Adipocyte (in vitro differentiated cells): ENCODE results near the gene HHIP.

Experiments
- DNase-seq: peaks from one replicate; pipeline ENCODE4 v3.0.0-alpha.2; 2015; ENCODE audit warnings: low read depth
- H3K27me3 ChIP-seq: replicated peaks from 2 replicates; pipeline ENCODE4 v1.7.0; 2013; ENCODE audit warnings: mild to moderate bottlenecking, low read length, moderate library complexity; ENCODE audit not compliant: control insufficient read depth, insufficient read depth
- H3K36me3 ChIP-seq: 2 replicates; pipeline ENCODE4 v1.7.0; 2013; ENCODE audit warnings: low read length, mild to moderate bottlenecking, moderate library complexity; ENCODE audit not compliant: control insufficient read depth, insufficient read depth, severe bottlenecking
- H3K4me1 ChIP-seq: 2 replicates; pipeline ENCODE4 v1.7.0; 2013; ENCODE audit warnings: mild to moderate bottlenecking, low read length, moderate library complexity; ENCODE audit not compliant: control insufficient read depth, insufficient read depth
- H3K4me3 ChIP-seq: 2 replicates; pipeline ENCODE4 v1.7.0; 2013; ENCODE audit warnings: mild to moderate bottlenecking, low read length, moderate library complexity
- H3K9ac ChIP-seq: 2 replicates; pipeline ENCODE4 v1.7.0; 2013; ENCODE audit warnings: mild to moderate bottlenecking, low read length, moderate library complexity
- H3K9me3 ChIP-seq: 2 replicates; pipeline ENCODE4 v1.7.0; 2013; ENCODE audit warnings: mild to moderate bottlenecking, low read length, moderate library complexity; ENCODE audit not compliant: control insufficient read depth

HHIP gene

GRCh38 chr4:144688035-144688569 is 42.1 kb downstream of the HHIP start:
- no peaks in the 10 kb centered on the region for H3K9me3 ChIP-seq
- no peak overlapping the region for H3K9ac ChIP-seq
- no peak for DNase-seq
- H3K4me3 ChIP-seq, result no peak overlapping the region
- no peaks in the 10 kb centered on the region for H3K36me3 ChIP-seq
- no peaks in the 10 kb centered on the region for H3K27me3 ChIP-seq
- H3K4me1 ChIP-seq, result no peaks in the 10 kb centered on the region

DNA sequence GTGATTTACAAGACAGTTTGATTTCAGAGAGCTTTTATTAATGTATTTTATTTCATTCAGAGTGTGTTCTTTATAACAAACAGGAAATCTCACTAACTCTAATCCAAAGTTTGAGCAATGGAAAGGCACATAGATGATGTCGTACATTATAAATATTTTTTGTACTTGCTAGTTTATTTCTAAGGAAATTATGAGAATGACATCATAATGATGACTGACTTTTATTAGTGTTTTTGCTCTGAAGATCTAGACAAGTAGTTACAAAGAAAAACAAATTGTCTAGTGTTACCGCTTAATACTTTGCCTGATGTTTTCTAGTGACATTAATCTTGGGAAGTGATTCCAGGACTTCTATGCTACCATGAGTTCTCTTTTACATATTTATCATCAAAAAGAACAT is 43.2 kb downstream of the HHIP start:
- no peak overlapping the region for H3K4me3 ChIP-seq
- DNase-seq, result no peak
- no peaks in the 10 kb centered on the region for H3K4me1 ChIP-seq
- no peaks in the 10 kb centered on the region for H3K36me3 ChIP-seq
- no peaks in the 10 kb centered on the region for H3K9me3 ChIP-seq
- H3K27me3 ChIP-seq, result no peaks in the 10 kb centered on the region
- no peak overlapping the region for H3K9ac ChIP-seq

- no peak overlapping the region for H3K9ac ChIP-seq
- peaks cover 7% of the 10 kb centered on the region for H3K4me1 ChIP-seq
- no peaks in the 10 kb centered on the region for H3K36me3 ChIP-seq
- H3K27me3 ChIP-seq, result no peaks in the 10 kb centered on the region
- no peak for DNase-seq
- no peak overlapping the region for H3K4me3 ChIP-seq
- no peaks in the 10 kb centered on the region for H3K9me3 ChIP-seq
Measured at GRCh38 chr4:144695721-144696120, 49.8 kb downstream of the HHIP start.

DNA sequence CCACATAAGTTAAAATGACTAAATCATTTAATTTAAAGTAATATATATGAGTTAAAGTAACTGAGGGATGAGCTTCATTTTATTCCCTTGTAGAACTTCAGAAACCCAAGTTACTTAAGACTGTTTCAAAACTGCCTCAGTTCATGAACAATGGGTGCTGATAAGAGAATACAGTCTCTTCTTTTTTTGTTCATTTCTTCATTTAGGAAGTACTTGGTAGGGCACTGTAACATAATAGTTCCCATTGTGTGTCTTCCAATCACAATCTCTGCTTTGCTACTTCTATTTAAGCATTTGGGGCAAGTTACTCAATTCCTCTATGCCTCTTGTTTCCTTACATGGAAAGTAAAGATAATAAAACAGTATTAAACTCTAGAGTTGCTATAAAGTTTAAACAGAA is 50.4 kb downstream of the HHIP start:
- Histone ChIP-seq H3K4me1 (peaks cover 8% of the 10 kb centered on the region), H3K27me3 (no peaks in the 10 kb centered on the region), H3K4me3 (no peak overlapping the region), H3K9ac (no peak overlapping the region), H3K36me3 (no peaks in the 10 kb centered on the region), H3K9me3 (no peaks in the 10 kb centered on the region)
- DNase-seq, result no peak

DNA sequence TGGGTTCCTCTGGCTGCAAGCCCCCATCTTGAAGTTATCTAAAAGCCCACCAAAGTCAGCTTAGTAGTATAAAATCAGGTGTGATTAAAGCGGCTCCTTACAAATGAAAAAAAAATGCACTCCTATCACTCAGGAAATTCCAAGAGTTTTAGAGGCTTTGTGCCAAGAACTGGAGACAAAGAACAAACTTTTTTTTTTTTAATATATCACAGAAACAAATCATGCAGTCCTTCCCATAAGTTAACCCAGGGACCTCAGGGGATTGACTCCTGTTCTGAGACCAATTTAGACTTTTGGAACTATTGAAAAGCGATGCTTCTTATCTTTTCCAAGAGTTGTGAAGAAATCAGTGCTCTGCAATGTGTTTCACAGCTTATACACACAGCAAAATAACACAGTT is 53.6 kb downstream of the HHIP start:
- no peaks in the 10 kb centered on the region for H3K27me3 ChIP-seq
- no peak overlapping the region for H3K9ac ChIP-seq
- peak overlapping the region; percentile 14 for H3K4me3 ChIP-seq
- no peaks in the 10 kb centered on the region for H3K36me3 ChIP-seq
- DNase-seq, result peak; percentile 37
- H3K4me1 ChIP-seq, result peaks cover 11% of the 10 kb centered on the region
- no peaks in the 10 kb centered on the region for H3K9me3 ChIP-seq

GRCh38 chr4:144701683-144702233 is 55.8 kb downstream of the HHIP start:
- Histone ChIP-seq H3K9ac (no peak overlapping the region), H3K27me3 (no peaks in the 10 kb centered on the region), H3K9me3 (no peaks in the 10 kb centered on the region), H3K36me3 (no peaks in the 10 kb centered on the region), H3K4me1 (peaks cover 11% of the 10 kb centered on the region), H3K4me3 (no peak overlapping the region)
- DNase-seq, result peak; percentile 36

GRCh38 chr4:144703494-144703893 is 57.5 kb downstream of the HHIP start:
- Histone ChIP-seq H3K4me1 (peaks cover 11% of the 10 kb centered on the region), H3K9ac (no peak overlapping the region), H3K36me3 (no peaks in the 10 kb centered on the region), H3K9me3 (no peaks in the 10 kb centered on the region), H3K27me3 (no peaks in the 10 kb centered on the region), H3K4me3 (no peak overlapping the region)
- no peak for DNase-seq

DNA sequence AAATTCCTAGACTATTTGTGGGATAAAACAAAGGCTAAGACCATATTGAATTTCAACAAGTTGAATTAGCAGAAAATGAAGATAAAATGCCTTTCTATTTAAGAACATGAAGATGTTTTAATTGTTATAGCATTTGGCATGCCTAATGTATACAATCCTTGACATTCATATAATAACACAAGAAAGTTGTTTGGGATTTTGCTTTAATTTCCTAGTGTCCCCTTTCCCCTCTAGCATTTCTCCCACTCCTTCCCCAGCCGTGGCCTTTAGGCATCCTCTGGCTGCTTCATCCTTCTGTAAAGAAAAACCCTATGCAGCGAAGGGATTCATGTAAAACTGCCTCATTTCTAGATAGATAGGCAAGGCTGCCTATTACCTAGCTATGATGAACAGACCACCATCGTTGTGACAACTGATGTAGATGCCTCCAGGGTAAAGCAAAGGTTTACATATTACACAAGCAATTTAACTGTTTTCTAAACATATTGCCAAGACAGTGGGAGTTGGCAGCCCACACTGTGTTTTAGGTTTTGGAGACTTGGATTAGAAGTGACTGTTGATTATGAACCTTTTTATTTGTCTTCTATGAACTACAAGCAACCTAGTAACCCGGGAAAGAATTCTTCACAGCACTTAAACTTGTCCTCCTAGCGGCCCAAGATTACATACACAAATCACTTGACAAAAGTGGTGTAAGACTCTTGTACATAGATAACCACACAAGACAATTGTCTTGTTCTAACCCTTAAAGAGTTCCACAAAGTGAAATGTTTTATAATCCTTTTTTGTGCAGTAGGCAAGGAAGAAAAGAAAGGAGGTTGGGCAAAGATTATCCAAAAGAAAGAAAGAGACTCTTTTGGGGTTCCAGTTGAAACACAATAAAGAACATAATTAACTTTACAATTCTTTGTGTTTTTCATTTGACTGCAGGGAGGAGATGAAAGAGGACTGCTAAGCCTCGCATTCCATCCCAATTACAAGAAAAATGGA is 59.9 kb downstream of the HHIP start:
- H3K4me3 ChIP-seq, result no peak overlapping the region
- peak; percentile 7 for DNase-seq
- no peak overlapping the region for H3K9ac ChIP-seq
- no peaks in the 10 kb centered on the region for H3K36me3 ChIP-seq
- H3K4me1 ChIP-seq, result peaks cover 9% of the 10 kb centered on the region
- H3K9me3 ChIP-seq, result no peaks in the 10 kb centered on the region
- no peaks in the 10 kb centered on the region for H3K27me3 ChIP-seq

DNA sequence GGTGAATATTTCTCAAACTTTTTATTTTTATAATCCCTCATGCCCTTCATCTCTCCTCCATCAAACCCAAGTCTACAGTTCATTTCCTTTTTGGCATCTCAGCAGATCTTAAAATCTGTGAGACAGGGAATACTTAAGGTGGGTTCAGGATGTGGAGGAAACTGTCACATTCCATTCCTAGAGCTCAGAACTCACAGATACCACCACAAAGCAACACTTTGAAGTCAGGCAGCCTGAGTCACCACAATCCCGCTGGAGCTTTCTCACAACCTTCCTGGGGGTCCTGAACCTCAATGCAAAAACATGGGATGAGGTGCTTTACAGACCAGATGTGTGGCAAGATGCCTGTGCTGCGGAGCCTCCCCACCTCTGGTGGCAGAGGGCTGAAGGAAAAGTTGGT is 63.2 kb downstream of the HHIP start:
- Histone ChIP-seq H3K9me3 (no peaks in the 10 kb centered on the region), H3K4me3 (no peak overlapping the region), H3K36me3 (no peaks in the 10 kb centered on the region), H3K27me3 (no peaks in the 10 kb centered on the region), H3K9ac (no peak overlapping the region), H3K4me1 (peaks cover 9% of the 10 kb centered on the region)
- DNase-seq, result no peak

DNA sequence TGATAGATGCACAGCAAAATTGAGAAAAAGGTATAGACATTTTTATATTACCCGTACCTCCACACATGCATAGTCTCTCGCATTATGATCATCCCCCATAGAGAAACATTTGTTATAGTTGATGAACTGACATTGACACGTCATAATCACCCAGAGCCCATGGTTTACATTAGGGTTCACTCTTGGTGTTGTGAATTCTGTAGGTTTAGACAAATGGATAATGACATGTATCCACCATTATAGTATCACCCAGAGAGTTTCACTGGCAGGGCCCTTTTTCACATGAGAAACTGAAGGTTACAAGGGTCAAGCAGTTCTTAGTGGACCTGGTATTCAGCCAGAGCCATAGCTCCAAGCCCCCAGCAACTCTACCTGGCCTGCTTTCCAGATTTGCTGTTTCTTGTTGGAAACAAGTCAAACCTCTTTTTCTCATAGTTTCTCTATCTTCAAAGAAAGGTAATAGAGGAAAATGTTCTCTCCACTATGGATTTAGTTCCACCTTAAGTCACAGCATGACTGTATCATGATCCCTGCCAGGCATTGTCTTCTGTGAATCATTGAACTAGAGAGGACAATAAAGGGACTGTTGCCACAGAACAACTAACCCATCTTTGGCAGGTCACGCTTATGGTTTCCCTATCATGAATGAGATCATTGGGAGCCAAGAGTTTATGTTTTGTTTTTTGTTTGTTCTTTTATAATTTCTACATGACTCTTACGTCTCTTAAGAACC is 64.0 kb downstream of the HHIP start:
- no peaks in the 10 kb centered on the region for H3K9me3 ChIP-seq
- peaks cover 9% of the 10 kb centered on the region for H3K4me1 ChIP-seq
- DNase-seq, result no peak
- no peak overlapping the region for H3K4me3 ChIP-seq
- no peak overlapping the region for H3K9ac ChIP-seq
- H3K27me3 ChIP-seq, result no peaks in the 10 kb centered on the region
- no peaks in the 10 kb centered on the region for H3K36me3 ChIP-seq

DNA sequence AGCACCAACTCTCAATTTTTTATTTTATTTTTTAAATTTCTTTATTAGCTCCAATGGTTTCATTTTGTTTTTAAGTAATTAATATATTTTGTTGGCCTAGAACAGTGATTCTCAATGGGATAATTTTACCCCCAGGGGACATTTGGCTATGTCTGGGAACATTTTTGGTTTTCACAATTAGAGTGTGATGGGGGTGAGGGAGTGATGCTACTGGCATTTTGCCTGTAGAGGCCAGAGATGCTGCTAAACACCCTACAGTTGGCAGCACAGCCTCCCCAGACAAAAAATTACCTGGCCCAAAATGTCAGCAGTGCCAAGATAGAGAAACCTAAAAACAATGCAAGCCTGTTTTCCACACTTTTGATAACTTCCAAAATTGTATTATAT is 64.6 kb downstream of the HHIP start:
- Histone ChIP-seq H3K9ac (no peak overlapping the region), H3K4me3 (no peak overlapping the region), H3K9me3 (no peaks in the 10 kb centered on the region), H3K27me3 (no peaks in the 10 kb centered on the region), H3K4me1 (peaks cover 9% of the 10 kb centered on the region), H3K36me3 (no peaks in the 10 kb centered on the region)
- no peak for DNase-seq
